ENCODE results near the gene KIF3A.

Gene KIF3A

GRCh38 chr5:132665574-132666080 lies 71.7 kb downstream of the KIF3A start (continued):
- TF ChIP-seq PRDM2 (tag by site-specific recombination; IDR thresholded peaks at IDR 0.05; ENCODE audit: borderline replicate concordance) (no peak), PRDM1 (tag by site-specific recombination; IDR thresholded peaks at IDR 0.05) (no peak), ZSCAN4 (tag by site-specific recombination; IDR thresholded peaks at IDR 0.05) (no peak), ZNF394 (tag by site-specific recombination; IDR thresholded peaks at IDR 0.05; ENCODE audit: borderline replicate concordance) (no peak), ZBTB49 (tag by site-specific recombination; IDR thresholded peaks at IDR 0.05; ENCODE audit: low read depth) (no peak), SP2 (tag by site-specific recombination; IDR thresholded peaks at IDR 0.05) (no peak)

GRCh38 chr5:132664696-132665209 lies 72.6 kb downstream of the KIF3A start:
- no peak overlapping the region for H3K4me3 ChIP-seq (ENCODE audit: low read depth, low read length)
- no peaks in the 10 kb centered on the region for H3K9me3 ChIP-seq (ENCODE audit: control insufficient read depth, insufficient read depth, low read depth, low read length)
- CTCF ChIA-PET, result no interaction called here
- no peaks in the 10 kb centered on the region for H3K36me3 ChIP-seq (ENCODE audit: control insufficient read depth in 2 of 2, insufficient read depth in 1 of 2, low read length in 2 of 2)
- no peaks in the 10 kb centered on the region for H3K4me1 ChIP-seq (ENCODE audit: control insufficient read depth, insufficient read depth, low read length)
- no peak overlapping the region for H3K27ac ChIP-seq (ENCODE audit: extremely low read depth, low read depth, low read length)
- TF ChIP-seq ZNF501 (tag by site-specific recombination; IDR thresholded peaks at IDR 0.05), result no peak
- no peak for TF ChIP-seq ZBTB49 (tag by site-specific recombination; IDR thresholded peaks at IDR 0.05; ENCODE audit: low read depth)
- POLR2A ChIA-PET, result interaction anchor here (1.4 kb wide), 1 partner anchor 73 kb away, joined by 3 read pairs; the partner anchor contains the start of gene KIF3A

Measured in HEK293 (cell line).